ENCODE measurements around the gene CYP26B1. TPM values are rescaled to one million over a fixed set of nuclear protein-coding genes. Genes with fewer than 3 reads are reported as not detected.

The CYP26B1 gene
- total RNA-seq (10 to 100 TPM; 42.1 to 86.2 TPM), polyA plus RNA-seq (ENCODE audit: insufficient read depth, low read depth, low replicate concordance) (31.6 TPM)
- long read RNA-seq, donor 1, partial matches to known transcripts = 5 of 5 reads
- long read RNA-seq, donor 1, other reads (novel, unspliced or antisense) = 0 of 5 reads
- long read RNA-seq, donor 2 = 0 reads

- no peak for TF ChIP-seq POLR2A (IDR thresholded peaks at IDR 0.05)
- TF ChIP-seq CTCF (IDR thresholded peaks at IDR 0.05) = no peak
- peaks cover 30% of the 10 kb centered on the region for H3K4me1 ChIP-seq
Measured at GRCh38 chr2:72147303-72147971, at the start of gene CYP26B1. Gene CYP26B1 (minus strand): TSS chr2:72147862. CDS start chr2:72147834, 28 bp downstream.

GRCh38 chr2:72193723-72194122 lies 46.1 kb upstream of the CYP26B1 start:
- DNase-seq = no peak
- no peaks in the 10 kb centered on the region for H3K36me3 ChIP-seq (ENCODE audit: low read depth, missing control alignments)
- H3K4me1 ChIP-seq = no peaks in the 10 kb centered on the region
- no peak overlapping the region for H3K4me3 ChIP-seq
- H3K27me3 ChIP-seq = no peaks in the 10 kb centered on the region
- no peak for TF ChIP-seq CTCF (IDR thresholded peaks at IDR 0.05)
- no peak for TF ChIP-seq POLR2A (IDR thresholded peaks at IDR 0.05)
- intact Hi-C loops (cut with DNase I; ENCODE audit: low total_unique reads) = no loop called here
- no peak overlapping the region for H3K27ac ChIP-seq
- H3K9me3 ChIP-seq = no peaks in the 10 kb centered on the region

More at GRCh38 chr2:72147303-72147971, at the start of gene CYP26B1:
- DNase-seq = no peak
- intact Hi-C loops (cut with DNase I; ENCODE audit: low total_unique reads) = loop anchor here (5.0 kb wide), 1 partner anchor 345 kb away; no protein-coding TSS in a partner anchor
- H3K4me3 ChIP-seq = peak within 1 kb of the TSS; percentile 62 to 75
- 1% methylated on average over 8 to 37 of the region's 69 CpGs for WGBS, 2 donors
- no peaks in the 10 kb centered on the region for H3K36me3 ChIP-seq (ENCODE audit: low read depth, missing control alignments)
- H3K27ac ChIP-seq = peak within 1 kb of the TSS; percentile 70 to 78
- H3K9me3 ChIP-seq = no peaks in the 10 kb centered on the region
- H3K27me3 ChIP-seq = no peaks in the 10 kb centered on the region

GRCh38 chr2:72191441-72191840 lies 43.8 kb upstream of the CYP26B1 start:
- intact Hi-C loops (cut with DNase I; ENCODE audit: low total_unique reads) = no loop called here
- WGBS, 2 donors = 51 to 52% methylated on average over 1 of the region's 1 CpG
- no peak for DNase-seq

GRCh38 chr2:72185206-72185605 lies 37.5 kb upstream of the CYP26B1 start:
- intact Hi-C loops (cut with DNase I; ENCODE audit: low total_unique reads) = no loop called here
- Histone ChIP-seq H3K27ac (no peak overlapping the region), H3K4me3 (no peak overlapping the region), H3K9me3 (no peaks in the 10 kb centered on the region), H3K27me3 (no peaks in the 10 kb centered on the region), H3K4me1 (no peaks in the 10 kb centered on the region), H3K36me3 (ENCODE audit: low read depth, missing control alignments) (no peaks in the 10 kb centered on the region)
- DNase-seq = no peak
- no peak for TF ChIP-seq POLR2A (IDR thresholded peaks at IDR 0.05)
- TF ChIP-seq CTCF (IDR thresholded peaks at IDR 0.05) = no peak
- 71 to 81% methylated on average over 1 of the region's 1 CpG for WGBS, 2 donors

More at GRCh38 chr2:72191441-72191840, 43.8 kb upstream of the CYP26B1 start:
- Histone ChIP-seq H3K27ac (no peak overlapping the region), H3K27me3 (no peaks in the 10 kb centered on the region), H3K9me3 (no peaks in the 10 kb centered on the region), H3K4me3 (no peak overlapping the region), H3K36me3 (ENCODE audit: low read depth, missing control alignments) (no peaks in the 10 kb centered on the region), H3K4me1 (no peaks in the 10 kb centered on the region)
- TF ChIP-seq CTCF (IDR thresholded peaks at IDR 0.05) = no peak
- TF ChIP-seq POLR2A (IDR thresholded peaks at IDR 0.05) = no peak

Data from testis (tissue), 5 donors.